Middle frontal gyrus (tissue), 1 donor: ENCODE results near the gene SUPT7L.
"Not testable (repeated sequence)": the region's sequence is repeated elsewhere in the genome, so short reads cannot be mapped to it uniquely, and the experiment has no call there.

Experiments used
- DNase-seq: peaks from one replicate; pipeline ENCODE4 v3.0.0-alpha.2; 2015; ENCODE audit warnings: low spot score; ENCODE audit errors: extremely low spot score

Gene SUPT7L

DNA sequence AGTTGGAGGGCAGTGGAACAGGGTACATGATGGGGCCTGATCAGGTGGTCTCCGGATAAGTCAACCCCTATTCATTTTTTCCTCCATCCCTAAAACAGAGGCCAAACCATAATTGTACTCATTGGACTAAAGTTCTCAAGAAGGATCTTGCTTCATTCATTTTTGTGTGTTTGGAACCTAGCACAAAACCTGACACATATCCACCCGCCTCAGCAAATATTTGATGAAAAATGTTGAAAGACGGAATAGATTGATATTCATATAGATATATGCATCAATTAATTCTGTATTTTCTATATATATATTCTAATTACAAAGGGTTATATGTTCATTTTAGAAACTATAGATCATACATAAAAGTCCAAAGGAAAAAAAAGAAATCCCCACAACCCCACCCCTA is 22.2 kb upstream of the SUPT7L start:
- DNase-seq, result no peak

- not testable (repeated sequence) for DNase-seq
Measured at GRCh38 chr2:27685006-27685405, 21.6 kb upstream of the SUPT7L start.

- DNase-seq, result peak; percentile 63
Measured at GRCh38 chr2:27683390-27684071, 20.1 kb upstream of the SUPT7L start.

DNA sequence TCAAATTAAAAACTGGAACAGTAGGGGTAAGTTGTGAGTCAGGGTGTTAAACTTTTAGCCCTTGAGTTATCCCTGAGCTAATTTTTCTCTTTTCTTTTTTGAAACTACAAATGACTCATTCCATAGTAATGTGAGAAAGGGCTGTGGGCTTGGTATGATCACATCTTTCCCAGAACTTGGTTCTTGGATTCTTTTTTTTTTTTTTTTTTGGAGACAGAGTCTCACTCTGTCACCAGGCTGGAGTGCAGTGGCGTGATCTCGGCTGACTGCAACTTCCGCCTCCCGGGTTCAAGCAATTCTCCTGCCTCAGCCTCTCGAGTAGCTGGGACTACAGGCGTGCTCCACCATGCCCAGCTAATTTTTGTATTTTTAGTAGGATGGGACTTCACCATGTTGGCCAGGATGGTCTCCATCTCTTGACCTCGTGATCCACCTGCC is 18.9 kb upstream of the SUPT7L start:
- DNase-seq, result not testable (repeated sequence)

- no peak for DNase-seq
Measured at GRCh38 chr2:27681841-27682240, 18.4 kb upstream of the SUPT7L start.

GRCh38 chr2:27680571-27680970 is 17.2 kb upstream of the SUPT7L start:
- no peak for DNase-seq

DNA sequence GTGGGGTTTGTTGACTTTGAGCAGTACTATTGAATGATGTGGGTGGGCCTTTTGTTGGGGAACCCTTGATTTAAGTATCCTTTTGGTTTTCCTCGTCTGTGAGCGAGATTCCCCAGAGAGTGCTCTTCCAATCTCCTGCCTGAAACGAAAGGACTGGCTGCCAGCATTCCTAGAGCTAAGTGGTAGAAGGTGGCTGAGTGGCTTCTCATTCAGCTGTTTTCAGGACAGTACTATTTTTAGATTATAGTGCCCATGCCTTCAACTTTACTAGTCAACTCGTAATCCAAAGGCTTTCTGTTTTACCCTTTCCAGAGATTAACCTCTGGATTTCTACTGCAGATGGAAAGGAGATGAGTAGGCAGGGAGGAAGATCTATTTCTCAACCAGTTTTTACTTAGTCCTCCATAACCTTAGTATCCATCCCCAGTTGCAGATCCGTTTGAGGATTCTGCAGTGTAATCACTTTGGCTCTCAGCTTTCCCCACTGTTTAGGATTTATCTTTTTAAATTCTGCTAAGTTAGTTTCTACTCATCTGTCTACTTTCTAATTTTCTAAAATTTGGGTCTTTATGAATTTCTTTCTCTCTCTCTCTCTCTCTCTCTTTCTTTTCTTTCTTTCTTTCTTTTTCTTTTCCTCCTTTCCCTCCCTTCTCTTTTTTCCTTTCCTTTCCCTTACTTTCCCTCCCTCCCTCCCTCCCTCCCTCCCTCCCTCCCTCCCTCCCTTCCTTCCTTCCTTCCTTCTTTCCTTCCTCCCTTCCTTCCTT is 9.5 kb upstream of the SUPT7L start:
- DNase-seq, result no peak

- no peak for DNase-seq
Measured at GRCh38 chr2:27671235-27671634, 7.8 kb upstream of the SUPT7L start.

GRCh38 chr2:27667446-27667845 is 4.0 kb upstream of the SUPT7L start:
- DNase-seq, result no peak

- DNase-seq, result no peak
Measured at GRCh38 chr2:27664622-27665363, 1.4 kb upstream of the SUPT7L start.

GRCh38 chr2:27664154-27664574 is 750 bp upstream of the SUPT7L start:
- no peak for DNase-seq

- no peak for DNase-seq
Measured at GRCh38 chr2:27661371-27661770, 2.0 kb downstream of the SUPT7L start.

GRCh38 chr2:27655155-27655951 is 8.1 kb downstream of the SUPT7L start:
- no peak for DNase-seq

DNA sequence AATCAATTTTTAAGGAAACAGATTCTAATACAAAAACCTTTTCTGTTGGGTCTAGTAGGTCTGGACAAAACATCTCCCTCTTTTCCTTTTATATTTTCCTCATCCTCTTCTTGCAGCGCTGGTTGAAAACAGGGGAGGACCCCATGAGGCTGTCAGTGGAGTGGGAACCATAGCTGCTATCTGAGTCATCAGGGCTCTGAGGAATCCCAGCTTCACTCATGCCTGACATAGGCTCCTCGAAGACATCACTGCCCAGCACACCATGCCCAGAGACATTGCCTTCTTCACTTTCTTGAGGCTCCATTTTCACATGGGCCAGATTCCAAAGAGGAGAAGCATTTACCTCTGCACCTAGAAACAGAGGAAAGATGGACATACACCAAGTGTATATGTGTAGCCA is 10.0 kb downstream of the SUPT7L start:
- no peak for DNase-seq

- DNase-seq, result no peak
Measured at GRCh38 chr2:27652790-27653189, 10.6 kb downstream of the SUPT7L start.

DNA sequence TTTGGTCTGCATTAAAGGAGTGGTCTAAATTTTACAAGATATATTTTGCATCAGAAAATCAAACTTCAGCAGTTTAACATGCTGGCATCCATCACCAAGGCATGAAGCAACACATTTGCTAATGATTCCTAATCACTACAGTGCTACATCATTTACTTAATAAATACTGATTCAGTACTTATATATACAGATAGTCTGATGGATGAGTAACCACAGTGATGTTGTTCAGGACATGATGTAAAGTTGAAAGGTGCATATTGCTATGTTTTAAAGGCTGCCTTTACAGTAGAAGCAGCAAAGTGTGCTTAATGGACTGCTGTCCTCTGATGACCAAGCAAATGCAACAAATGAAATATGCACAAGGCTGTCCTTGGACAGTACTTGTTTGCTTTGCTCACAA is 11.1 kb downstream of the SUPT7L start:
- DNase-seq, result no peak

DNA sequence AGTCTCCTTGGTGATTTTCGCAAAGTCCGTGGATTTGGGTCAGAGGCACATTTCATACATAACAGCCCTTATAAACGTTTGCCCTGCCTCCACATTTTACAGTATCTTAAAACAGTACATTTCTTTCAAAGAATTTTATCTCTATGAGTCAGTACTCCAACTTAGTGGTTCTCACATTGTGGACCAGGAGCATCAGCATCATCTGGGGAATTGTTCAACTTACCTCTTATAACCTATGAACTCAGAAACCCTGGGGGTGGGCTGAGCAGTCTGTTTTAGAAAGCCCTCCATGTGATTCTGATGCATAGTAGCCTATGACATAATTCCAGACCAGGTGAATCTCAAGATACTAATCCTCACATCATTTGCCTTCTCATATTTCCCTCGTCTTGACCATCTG is 12.4 kb downstream of the SUPT7L start:
- no peak for DNase-seq

DNA sequence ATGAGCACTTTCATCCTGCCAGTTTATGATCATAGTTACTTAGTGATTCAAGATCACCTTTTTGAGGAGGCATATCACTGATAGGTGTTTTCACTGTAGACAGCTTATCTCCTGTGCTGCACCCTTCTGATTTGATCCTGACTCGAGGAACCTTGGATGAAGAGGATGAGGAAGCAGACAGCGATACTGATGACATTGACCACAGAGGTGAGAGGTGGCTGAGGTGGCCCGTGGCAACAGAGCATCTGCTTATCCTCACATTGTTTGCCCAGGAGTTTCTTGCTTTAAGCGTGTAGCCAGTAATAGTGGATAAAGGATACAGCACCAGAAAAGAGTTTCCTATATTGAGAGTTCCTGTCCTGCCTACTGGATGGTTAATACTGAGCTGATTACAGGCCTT is 15.7 kb downstream of the SUPT7L start:
- no peak for DNase-seq

DNA sequence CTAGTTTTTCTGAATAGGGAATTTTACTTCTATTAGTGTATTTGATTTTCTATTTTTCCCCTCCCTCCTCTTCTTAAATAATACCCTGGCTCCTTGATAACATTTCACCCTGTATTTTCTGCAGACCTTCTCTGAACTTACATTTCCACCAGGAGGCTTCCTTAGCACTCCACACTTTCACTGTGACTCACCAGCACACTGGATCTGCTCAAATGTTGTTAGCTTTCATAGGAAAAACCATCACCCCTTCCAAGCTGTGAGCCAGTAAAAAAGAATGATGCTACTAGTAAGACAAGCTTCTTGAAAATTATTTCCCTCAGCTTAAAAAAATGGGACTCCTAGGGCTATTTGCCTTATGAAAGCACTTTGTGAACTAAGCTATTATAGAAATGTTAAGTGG is 16.1 kb downstream of the SUPT7L start:
- DNase-seq, result no peak

DNA sequence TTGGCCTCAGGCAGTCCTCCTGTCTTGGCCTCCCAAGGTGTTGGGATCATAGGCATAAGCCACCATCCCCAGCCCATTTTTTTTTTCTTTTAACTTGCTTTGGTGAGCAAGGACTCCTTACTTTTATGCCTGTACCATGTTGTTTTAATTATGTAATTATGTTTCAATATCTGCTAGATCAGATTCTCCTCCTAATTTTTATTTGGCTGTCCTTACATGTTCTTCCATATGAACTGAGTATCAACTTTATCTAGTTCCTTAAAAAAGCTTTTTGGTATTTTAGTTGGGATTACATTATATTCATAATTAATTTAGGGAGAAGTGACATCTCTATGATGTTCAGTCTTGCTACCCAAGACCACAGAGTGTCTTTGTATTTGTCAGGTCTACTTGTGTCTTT is 18.2 kb downstream of the SUPT7L start:
- DNase-seq, result no peak

GRCh38 chr2:27640722-27641245 is 22.6 kb downstream of the SUPT7L start:
- no peak for DNase-seq
